ENCODE data around the gene TMEM202.
"Not testable (repeated sequence)": the region's sequence is repeated elsewhere in the genome, so short reads cannot be mapped to it uniquely, and the experiment has no call there.

TMEM202 gene

DNA sequence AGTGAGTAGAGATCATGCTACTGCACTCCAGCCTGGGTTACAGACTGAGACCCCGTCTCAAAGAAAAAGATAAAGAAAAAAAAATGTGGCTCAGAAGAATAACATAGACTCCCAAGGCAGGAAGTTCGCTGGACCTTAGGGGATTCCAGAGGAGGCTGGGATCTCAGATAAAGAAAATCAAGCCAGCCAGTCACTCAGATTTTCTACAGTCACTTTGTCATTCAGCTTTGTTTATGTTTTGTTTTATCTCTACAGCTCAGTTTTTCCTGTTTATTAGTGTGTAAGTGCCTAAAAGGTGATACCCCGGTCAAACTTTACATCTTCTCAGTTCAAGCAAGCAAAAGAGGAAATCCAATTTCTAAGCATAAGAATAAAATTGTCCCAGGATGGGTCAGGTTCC is 6.3 kb downstream of the TMEM202 start:
- DNase-seq (ENCODE audit: low spot score) = no peak

DNA sequence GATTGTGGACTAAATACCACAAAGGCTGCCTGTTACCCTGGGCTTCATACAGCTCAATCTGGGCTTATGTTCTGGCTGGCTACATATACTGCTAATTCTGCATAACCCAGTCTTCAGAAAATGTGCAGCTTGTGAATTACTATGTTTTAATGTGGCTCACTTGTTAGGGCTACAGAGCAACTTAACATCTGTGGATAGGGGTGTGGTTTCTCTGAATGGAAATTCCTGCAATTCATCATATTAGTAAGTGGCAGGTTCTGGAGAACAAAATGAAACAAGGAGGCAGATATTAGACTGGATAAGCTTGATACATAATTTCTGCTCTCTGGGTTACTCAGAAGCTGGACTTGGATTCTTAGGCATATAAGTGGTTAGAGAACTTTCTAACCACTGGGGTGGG is 6.7 kb downstream of the TMEM202 start:
- no peak for DNase-seq (ENCODE audit: low spot score)

DNA sequence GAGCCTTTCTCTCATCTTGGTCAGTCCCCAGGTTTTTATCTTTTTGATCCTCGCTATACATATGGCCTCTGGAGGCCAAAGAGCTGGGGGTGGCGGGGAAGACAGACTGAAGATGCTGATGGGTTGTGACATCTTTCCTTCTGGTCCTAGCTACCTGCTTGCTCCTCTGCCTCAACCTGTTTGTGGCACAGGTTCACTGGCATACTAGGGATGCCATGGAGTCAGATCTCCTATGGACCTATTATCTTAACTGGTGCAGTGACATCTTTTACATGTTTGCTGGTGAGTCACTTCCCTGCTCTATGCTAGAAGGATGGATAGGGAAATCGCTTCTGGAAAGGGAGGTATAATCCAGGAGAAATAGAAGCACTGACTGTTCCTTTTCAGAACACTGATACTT is 8.8 kb downstream of the TMEM202 start:
- no peak for DNase-seq (ENCODE audit: low spot score)

DNA sequence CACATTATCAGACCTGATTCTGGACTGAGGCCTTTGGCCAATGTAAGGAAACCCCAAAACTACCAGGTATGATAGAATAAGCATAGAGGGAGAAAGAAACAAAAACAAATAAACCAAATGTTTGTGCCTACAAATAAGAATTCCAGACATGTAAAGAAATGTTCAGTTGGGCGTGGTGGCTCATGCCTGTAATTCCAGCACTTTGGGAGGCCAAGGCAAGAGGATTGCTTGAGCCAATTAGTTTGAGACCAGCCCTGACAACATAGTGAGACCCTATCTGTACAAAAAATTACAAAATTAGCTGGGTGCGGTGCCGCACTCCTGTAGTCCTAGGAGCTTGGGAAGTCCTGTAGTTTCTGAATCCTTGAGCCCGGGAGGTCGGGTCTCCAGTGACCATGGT is 13.0 kb downstream of the TMEM202 start:
- DNase-seq (ENCODE audit: low spot score) = no peak

DNA sequence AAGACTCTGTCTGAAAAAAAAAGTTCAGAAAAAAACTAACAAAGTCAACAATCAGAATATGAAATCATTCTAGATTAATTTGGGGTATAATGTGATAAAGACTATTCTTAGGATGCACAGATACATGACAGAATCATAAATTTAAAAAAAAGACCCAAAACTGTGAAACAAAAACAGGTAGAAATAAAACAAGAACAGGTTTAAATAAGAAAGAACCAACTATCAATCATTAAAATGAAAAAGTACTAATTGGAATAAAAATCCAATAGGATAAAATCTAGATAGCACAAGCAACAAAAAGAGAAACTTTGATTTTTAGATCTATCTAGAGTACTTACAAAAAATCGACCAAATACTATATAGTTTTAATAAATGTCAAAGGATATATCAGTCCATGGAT is 13.4 kb downstream of the TMEM202 start:
- no peak for DNase-seq (ENCODE audit: low spot score)

DNA sequence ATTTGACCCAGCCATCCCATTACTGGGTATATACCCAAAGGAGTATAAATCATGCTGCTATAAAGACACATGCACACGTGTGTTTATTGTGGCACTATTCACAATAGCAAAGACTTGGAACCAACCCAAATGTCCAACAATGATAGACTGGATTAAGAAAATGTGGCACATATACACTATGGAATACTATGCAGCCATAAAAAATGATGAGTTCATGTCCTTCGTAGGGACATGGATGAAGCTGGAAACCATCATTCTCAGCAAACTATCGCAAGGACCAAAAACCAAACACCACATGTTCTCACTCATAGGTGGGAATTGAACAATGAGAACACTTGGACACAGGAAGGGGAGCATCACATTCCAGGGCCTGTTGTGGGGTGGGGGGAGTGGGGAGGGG is 15.2 kb downstream of the TMEM202 start:
- not testable (repeated sequence) for DNase-seq (ENCODE audit: low spot score)

DNA sequence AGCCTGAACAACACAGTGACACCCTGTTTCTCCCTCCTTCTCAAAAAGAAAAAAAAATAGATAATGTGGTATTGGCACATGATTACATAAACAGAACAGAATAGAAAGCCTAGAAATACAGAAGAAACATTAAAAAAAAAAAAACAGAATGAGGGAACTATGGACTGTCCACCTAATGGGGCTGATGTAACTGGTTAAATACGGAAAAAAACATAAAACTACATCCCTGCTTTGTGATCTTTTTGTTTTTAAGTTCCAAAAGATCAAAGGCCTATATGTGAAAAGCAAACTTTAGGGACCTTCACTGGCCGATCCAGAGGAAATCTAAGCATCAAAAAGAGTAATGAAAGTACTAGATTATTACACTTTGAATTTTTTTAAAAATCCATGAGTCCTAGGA is 17.2 kb downstream of the TMEM202 start:
- no peak for DNase-seq (ENCODE audit: low spot score)

DNA sequence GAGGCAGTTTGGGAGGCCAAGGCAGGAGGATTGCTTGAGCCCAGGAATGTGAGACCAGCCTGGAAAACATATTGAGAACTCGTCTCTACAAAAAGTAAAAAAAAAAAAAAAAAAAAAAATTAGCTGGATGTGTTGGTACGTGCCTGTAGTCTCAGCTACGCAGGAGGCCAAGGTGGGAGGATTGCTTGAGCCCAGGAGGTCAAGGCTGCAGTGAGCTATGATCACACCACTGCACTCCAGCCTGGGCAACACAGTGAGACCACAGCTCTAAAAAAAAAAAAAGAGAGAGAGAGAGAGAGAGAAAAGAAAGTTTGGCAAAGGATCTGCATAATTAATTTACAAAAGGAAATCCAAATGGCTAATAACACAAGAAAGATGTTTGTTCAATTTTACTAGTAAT is 21.7 kb downstream of the TMEM202 start:
- not testable (repeated sequence) for DNase-seq (ENCODE audit: low spot score)

DNA sequence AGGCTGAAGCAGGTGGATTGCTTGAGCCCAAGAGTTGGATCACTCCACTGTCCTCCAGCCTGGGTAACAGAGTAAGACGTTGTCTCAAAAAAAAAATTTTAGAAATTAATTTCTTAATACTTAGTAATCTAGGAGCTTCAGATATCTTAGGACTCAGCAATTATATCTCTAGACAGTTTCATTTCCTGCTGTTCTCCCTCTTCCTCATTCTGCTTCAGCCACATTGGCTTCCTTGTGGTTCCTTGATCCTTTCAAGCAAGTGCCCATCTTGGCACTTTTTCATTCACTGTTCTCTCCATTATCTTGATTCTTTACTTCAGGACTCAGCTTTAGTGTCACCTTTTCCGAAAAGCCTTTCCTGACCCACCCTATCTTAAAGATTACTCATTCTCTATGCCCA is 22.5 kb downstream of the TMEM202 start:
- DNase-seq (ENCODE audit: low spot score) = no peak

DNA sequence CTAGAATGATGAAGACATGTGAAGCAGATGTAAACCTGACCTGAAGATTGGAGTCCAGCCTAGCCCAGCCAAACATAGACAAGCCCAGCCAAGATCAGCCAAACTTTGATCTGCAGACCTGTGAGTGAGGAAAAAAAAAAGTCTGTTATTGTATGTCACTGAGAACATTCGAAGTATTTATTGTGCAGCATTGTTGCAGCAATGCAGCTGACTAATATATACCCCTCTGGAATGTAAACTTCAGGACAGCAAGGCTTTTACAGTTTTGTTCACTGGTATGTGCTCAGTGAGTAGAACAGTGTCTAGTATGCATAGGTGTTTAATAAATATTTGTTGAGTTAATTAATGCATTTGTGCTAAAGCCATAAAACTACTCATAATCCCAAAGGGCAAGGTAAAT is 23.4 kb downstream of the TMEM202 start:
- DNase-seq (ENCODE audit: low spot score) = no peak

DNA sequence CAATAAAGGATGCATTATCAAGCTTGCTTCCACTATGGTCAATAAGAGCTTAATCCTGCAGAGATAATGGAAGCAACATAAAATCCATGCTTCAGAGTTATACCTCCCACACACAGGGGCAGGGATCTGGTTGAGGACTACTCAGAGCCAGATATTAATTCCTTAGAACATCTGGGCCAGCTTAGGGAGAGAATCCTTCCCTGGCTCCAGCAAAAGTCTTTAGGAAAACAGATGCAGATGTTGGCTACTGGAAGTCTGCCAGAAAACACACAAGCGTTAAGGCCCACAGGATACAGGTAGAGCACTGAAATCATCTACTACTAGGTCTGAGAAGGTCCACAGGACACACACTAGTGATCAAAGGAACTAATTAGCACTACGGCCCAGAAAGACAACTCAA is 25.2 kb downstream of the TMEM202 start:
- DNase-seq (ENCODE audit: low spot score) = no peak

DNA sequence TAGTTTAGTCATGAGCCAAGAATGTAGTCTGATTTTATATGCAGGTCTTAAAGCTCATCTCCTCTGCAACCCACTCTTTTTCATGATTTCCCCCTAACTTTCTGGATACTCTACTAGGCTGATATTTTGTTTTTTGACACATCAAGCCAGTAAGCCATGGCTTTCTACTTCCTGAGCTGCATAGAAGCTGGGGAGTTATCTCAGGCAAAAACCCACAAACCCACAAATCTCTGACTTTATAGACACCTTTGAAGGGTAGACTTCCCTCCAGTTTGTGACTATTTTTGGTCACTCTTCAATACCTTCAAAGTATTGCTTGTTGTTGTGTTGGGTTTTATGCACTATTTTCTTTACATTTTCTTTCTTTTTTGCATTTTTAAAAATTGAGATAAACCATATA is 28.6 kb downstream of the TMEM202 start:
- no peak for DNase-seq (ENCODE audit: low spot score)

DNA sequence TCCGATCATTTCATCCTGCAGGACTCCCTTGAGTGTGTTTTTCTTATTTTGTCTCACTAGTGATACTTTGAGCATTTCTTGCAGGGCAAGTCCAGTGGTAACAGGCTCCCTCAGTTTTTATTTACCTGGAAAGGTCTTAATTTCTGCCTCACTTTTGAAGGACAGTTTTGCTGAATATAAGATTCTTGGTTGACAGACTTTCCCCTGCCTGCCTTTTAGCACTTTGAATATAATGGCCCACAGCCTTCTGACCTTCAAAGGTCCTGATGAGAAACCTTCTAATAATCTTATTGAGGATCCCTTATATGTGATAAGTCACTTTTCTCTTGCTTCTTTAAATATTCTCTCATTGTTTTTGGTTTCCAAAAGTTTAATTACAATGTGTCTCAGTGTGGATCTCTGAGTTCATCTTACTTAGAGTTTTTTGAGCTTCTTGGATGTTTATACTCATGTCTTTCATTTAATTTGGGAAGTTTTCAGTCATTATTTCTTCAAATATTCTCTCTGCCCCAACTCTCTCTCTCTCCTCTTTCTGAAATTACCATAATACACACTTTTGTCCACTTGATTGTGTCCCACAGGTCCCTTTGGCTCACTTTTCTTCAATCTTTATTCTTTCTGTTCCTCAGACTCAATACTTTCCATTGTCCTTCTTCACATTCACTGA is 39.7 kb downstream of the TMEM202 start:
- DNase-seq (ENCODE audit: low spot score) = no peak

DNA sequence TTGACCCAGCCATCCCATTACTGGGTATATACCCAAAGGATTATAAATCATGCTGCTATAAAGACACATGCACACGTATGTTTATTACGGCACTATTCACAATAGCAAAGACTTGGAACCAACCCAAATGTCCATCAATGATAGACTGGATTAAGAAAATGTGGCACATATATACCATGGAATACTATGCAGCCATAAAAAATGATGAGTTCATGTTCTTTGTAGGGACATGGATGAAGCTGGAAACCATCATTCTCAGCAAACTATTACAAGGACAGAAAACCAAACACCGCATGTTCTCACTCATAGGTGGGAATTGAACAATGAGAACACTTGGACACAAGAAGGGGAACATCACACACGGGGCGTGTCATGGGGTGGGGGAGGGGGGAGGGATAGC is 44.7 kb downstream of the TMEM202 start:
- DNase-seq (ENCODE audit: low spot score) = not testable (repeated sequence)

DNA sequence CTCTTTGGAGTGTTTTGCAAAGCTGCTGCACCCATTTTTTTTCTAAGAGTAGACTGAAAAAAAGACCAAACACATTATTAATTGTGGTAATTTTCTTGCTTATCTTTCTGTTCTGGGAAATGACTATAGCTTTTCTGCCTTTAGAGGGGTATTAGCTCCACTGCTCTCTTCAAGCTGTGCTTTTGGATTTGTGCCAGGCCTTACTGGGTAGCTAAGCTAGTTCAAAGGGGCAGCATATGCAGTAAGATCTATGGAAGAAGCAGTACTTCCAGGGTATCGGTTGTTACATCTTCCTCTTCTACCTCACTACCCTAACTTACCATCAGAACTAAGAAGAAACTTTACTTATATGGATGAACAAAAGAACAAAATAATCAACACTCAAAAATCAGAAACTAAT is 47.3 kb downstream of the TMEM202 start:
- no peak for DNase-seq (ENCODE audit: low spot score)

DNA sequence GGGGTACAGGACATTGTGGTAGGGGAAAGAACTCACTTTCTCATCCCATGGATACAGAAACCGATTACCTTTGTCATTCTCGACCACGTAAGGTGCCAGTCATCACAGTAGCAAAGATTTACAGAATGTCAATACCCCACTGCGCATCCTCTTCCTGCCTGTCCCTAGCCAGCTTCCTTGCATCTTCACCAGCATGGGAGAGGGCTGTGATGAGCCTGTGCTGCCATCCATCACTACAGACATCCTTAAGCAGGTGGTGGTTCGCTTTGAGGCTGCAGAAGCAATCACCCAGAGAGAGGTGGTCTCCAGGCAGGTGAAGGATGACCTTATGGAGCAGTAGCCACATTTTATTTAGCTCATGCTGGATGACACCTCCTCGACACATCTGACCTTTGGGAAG is 52.7 kb downstream of the TMEM202 start:
- no peak for DNase-seq (ENCODE audit: low spot score)

DNA sequence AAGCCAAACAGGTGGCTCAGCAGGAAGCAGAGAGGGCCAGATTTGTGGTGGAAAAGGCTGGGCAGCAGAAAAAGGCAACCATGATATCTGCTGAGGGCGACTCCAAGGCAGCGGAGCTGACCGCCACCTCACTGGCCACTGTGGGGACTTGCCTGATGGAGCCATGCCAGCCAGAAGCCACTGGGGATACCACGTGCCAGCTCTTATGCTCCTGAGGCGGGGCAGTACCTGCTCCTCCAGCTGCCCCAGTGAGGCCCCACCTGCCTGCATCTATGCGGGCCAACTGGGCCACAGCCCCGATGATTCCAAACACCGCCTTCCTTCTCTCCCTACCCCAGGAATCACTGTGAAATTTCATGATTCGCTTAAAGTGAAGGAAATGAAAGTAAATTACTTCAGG is 53.1 kb downstream of the TMEM202 start:
- DNase-seq (ENCODE audit: low spot score) = no peak

DNA sequence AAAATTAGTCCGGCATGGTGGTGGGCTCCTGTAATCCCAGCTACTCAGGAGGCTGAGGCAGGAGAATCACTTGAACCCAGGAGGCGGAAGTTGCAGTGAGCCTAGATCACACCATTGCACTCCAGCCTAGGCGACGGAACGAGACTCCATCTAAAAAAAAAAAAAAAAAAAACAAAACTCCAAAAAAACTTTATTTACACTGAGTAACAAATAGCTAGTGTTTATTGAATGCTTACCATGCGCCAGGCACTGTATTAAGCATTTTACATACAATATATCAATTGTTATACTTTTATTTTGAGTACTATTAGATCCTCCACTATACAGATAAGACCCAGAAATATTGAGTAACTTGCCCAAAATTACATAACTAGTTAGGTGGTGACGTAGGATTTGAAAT is 58.6 kb downstream of the TMEM202 start:
- DNase-seq (ENCODE audit: low spot score) = no peak
